ENCODE results near the gene STON2.

DNA sequence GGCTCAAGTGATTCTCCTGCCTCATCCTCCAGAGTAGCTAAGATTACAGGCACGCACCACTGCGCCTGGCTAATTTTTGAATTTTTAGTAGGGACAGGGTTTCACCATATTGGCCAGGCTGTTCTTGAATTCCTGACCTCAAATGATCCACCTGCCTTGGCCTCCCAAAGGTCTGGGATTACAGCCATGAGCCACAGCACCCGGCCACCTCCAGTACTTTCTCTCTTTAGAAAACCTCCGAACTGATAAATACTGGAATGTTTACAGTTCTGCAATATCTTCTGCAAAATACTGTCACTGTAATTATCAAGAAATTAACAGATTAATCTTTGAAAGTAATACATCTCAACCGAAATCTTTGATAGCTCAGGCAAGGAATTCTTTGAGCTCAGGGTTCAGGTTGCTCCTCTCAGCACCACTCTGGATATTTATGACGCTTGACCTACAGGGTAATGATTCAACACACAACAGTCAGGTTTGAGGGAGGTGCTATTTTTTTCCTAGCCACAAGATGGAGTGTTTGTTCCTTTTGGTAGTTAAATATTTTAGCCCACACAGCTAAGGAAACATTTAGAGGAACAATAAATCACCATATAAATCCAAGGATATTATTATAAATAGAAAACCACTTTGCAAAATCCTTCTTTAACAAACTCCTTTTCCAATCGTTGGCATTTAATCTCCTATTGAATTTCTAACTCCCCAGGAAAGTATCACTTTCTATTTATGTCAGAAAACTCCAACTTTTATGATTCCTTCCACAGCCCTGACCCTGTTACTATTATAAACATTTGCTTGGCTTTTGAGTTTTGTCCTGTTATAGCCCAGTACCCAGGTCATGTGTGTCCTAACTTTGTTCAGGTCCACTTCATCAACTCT is 130.8 kb downstream of the STON2 start:
- TF ChIP-seq CTCF (conservative IDR thresholded peaks at IDR 0.05) (peak; percentile 90), ZFX (IDR thresholded peaks at IDR 0.05) (no peak)

Measured in C4-2B (cell line).